ENCODE data around the gene IFNK. TPM values are rescaled to one million over a fixed set of nuclear protein-coding genes. Genes with fewer than 3 reads are reported as not detected.

The IFNK gene
- total RNA-seq, 4 donors from 2014 or later, result not detected

- intact Hi-C loops (cut with DNase I; ENCODE audit: low total_unique reads), result no loop called here
- no peaks in the 10 kb centered on the region for H3K4me1 ChIP-seq
- no peak overlapping the region for H3K27ac ChIP-seq
- peaks cover 0 to 4% of the 10 kb centered on the region in 2 donors for H3K9me3 ChIP-seq
- DNase-seq, result no peak
- H3K4me3 ChIP-seq, result no peak overlapping the region
- TF ChIP-seq POLR2A (IDR thresholded peaks at IDR 0.05) (no peak), CTCF (IDR thresholded peaks at IDR 0.05) (no peak)
- H3K27me3 ChIP-seq, result no peaks in the 10 kb centered on the region
- no peaks in the 10 kb centered on the region for H3K36me3 ChIP-seq
Measured at GRCh38 chr9:27478322-27478721, 45.8 kb upstream of the IFNK start.

GRCh38 chr9:27482709-27483108 lies 41.4 kb upstream of the IFNK start:
- DNase-seq, result no peak
- H3K4me3 ChIP-seq, result no peak overlapping the region
- H3K4me1 ChIP-seq, result no peaks in the 10 kb centered on the region
- H3K27me3 ChIP-seq, result no peaks in the 10 kb centered on the region
- no peak for TF ChIP-seq POLR2A (IDR thresholded peaks at IDR 0.05)
- no peak for TF ChIP-seq CTCF (IDR thresholded peaks at IDR 0.05)
- H3K9me3 ChIP-seq, result peaks cover 0 to 4% of the 10 kb centered on the region in 2 donors
- H3K36me3 ChIP-seq, result no peaks in the 10 kb centered on the region
- intact Hi-C loops (cut with DNase I; ENCODE audit: low total_unique reads), result no loop called here
- H3K27ac ChIP-seq, result no peak overlapping the region

- no peak overlapping the region for H3K4me3 ChIP-seq
- intact Hi-C loops (cut with DNase I; ENCODE audit: low total_unique reads), result no loop called here
- no peaks in the 10 kb centered on the region for H3K36me3 ChIP-seq
- H3K9me3 ChIP-seq, result peaks cover 0 to 4% of the 10 kb centered on the region in 2 donors
- no peak for DNase-seq
- no peaks in the 10 kb centered on the region for H3K27me3 ChIP-seq
- H3K27ac ChIP-seq, result no peak overlapping the region
- H3K4me1 ChIP-seq, result no peaks in the 10 kb centered on the region
- no peak for TF ChIP-seq CTCF (IDR thresholded peaks at IDR 0.05)
- TF ChIP-seq POLR2A (IDR thresholded peaks at IDR 0.05), result no peak
Measured at GRCh38 chr9:27483576-27483975, 40.5 kb upstream of the IFNK start.

GRCh38 chr9:27485158-27485557 lies 38.9 kb upstream of the IFNK start:
- DNase-seq, result no peak
- no peaks in the 10 kb centered on the region for H3K36me3 ChIP-seq
- TF ChIP-seq POLR2A (IDR thresholded peaks at IDR 0.05) (no peak), CTCF (IDR thresholded peaks at IDR 0.05) (no peak)
- no peak overlapping the region for H3K27ac ChIP-seq
- no peaks in the 10 kb centered on the region for H3K4me1 ChIP-seq
- intact Hi-C loops (cut with DNase I; ENCODE audit: low total_unique reads), result no loop called here
- no peaks in the 10 kb centered on the region for H3K9me3 ChIP-seq
- H3K4me3 ChIP-seq, result no peak overlapping the region
- H3K27me3 ChIP-seq, result no peaks in the 10 kb centered on the region

- H3K4me1 ChIP-seq, result no peaks in the 10 kb centered on the region
- intact Hi-C loops (cut with DNase I; ENCODE audit: low total_unique reads), result no loop called here
- H3K27ac ChIP-seq, result no peak overlapping the region
- no peaks in the 10 kb centered on the region for H3K27me3 ChIP-seq
- TF ChIP-seq POLR2A (IDR thresholded peaks at IDR 0.05) (no peak), CTCF (IDR thresholded peaks at IDR 0.05) (no peak)
- no peak for DNase-seq
- no peak overlapping the region for H3K4me3 ChIP-seq
- H3K36me3 ChIP-seq, result no peaks in the 10 kb centered on the region
- H3K9me3 ChIP-seq, result no peaks in the 10 kb centered on the region
Measured at GRCh38 chr9:27487128-27487640, 36.9 kb upstream of the IFNK start.

All from uterus (tissue), 4 donors.